ENCODE measurements around the gene CIT. TPM values are rescaled to one million over a fixed set of nuclear protein-coding genes. Genes with fewer than 3 reads are reported as not detected.

CIT gene
- polyA plus RNA-seq, 1 experiment, result 14.5 TPM

GRCh38 chr12:119693511-119693910 lies 183.6 kb downstream of the CIT start:
- TF ChIP-seq CTCF (IDR thresholded peaks at IDR 0.05; ENCODE audit: insufficient read depth, low read depth, low read length), result no peak
- no peak for DNase-seq (ENCODE audit: low read depth)
- no peaks in the 10 kb centered on the region for H3K27me3 ChIP-seq (ENCODE audit: control insufficient read depth, insufficient read depth, low read length)
- H3K4me3 ChIP-seq (ENCODE audit: low read depth, low read length), result no peak overlapping the region
- CTCF ChIA-PET, result interaction anchor here (1.0 kb wide), 1 partner anchor 218 kb away, joined by 3 read pairs; no protein-coding TSS in a partner anchor
- no peaks in the 10 kb centered on the region for H3K36me3 ChIP-seq (ENCODE audit: control insufficient read depth, insufficient read depth, low read length)
- POLR2A ChIA-PET, result no interaction called here

GRCh38 chr12:119692997-119693396 lies 184.1 kb downstream of the CIT start:
- POLR2A ChIA-PET, result interaction anchor here (0.7 kb wide), 1 partner anchor 1087 kb away, joined by 4 read pairs; no protein-coding TSS in a partner anchor
- H3K36me3 ChIP-seq (ENCODE audit: control insufficient read depth, insufficient read depth, low read length), result no peaks in the 10 kb centered on the region
- no peak overlapping the region for H3K4me3 ChIP-seq (ENCODE audit: low read depth, low read length)
- CTCF ChIA-PET, result interaction anchor here (1.0 kb wide), 1 partner anchor 218 kb away, joined by 3 read pairs; no protein-coding TSS in a partner anchor
- no peak for TF ChIP-seq CTCF (IDR thresholded peaks at IDR 0.05; ENCODE audit: insufficient read depth, low read depth, low read length)
- no peaks in the 10 kb centered on the region for H3K27me3 ChIP-seq (ENCODE audit: control insufficient read depth, insufficient read depth, low read length)
- DNase-seq (ENCODE audit: low read depth), result peak; percentile 94

- DNase-seq (ENCODE audit: low read depth), result no peak
- CTCF ChIA-PET, result interaction anchor here (1.0 kb wide), 1 partner anchor 219 kb away, joined by 3 read pairs; no protein-coding TSS in a partner anchor
- Histone ChIP-seq H3K4me3 (ENCODE audit: low read depth, low read length) (no peak overlapping the region), H3K27me3 (ENCODE audit: control insufficient read depth, insufficient read depth, low read length) (no peaks in the 10 kb centered on the region), H3K36me3 (ENCODE audit: control insufficient read depth, insufficient read depth, low read length) (no peaks in the 10 kb centered on the region)
- POLR2A ChIA-PET, result interaction anchor here (0.7 kb wide), 1 partner anchor 1086 kb away, joined by 4 read pairs; no protein-coding TSS in a partner anchor
- no peak for TF ChIP-seq CTCF (IDR thresholded peaks at IDR 0.05; ENCODE audit: insufficient read depth, low read depth, low read length)
These were observed 184.7 kb downstream of the CIT start for GRCh38 chr12:119692410-119692809.

- ChIA-PET CTCF (no interaction called here), POLR2A (interaction anchor here (0.7 kb wide), 1 partner anchor 13 kb away, joined by 22 read pairs; no protein-coding TSS in a partner anchor)
- H3K36me3 ChIP-seq (ENCODE audit: control insufficient read depth, insufficient read depth, low read length), result no peaks in the 10 kb centered on the region
- no peaks in the 10 kb centered on the region for H3K27me3 ChIP-seq (ENCODE audit: control insufficient read depth, insufficient read depth, low read length)
- no peak overlapping the region for H3K4me3 ChIP-seq (ENCODE audit: low read depth, low read length)
- no peak for DNase-seq (ENCODE audit: low read depth)
- no peak for TF ChIP-seq CTCF (IDR thresholded peaks at IDR 0.05; ENCODE audit: insufficient read depth, low read depth, low read length)
These were observed 185.8 kb downstream of the CIT start for GRCh38 chr12:119691202-119691810.

GRCh38 chr12:119689935-119690500 lies 187.1 kb downstream of the CIT start:
- POLR2A ChIA-PET, result no interaction called here
- no peaks in the 10 kb centered on the region for H3K27me3 ChIP-seq (ENCODE audit: control insufficient read depth, insufficient read depth, low read length)
- no peak overlapping the region for H3K4me3 ChIP-seq (ENCODE audit: low read depth, low read length)
- CTCF ChIA-PET, result interaction anchor here (0.5 to 0.8 kb wide), 2 partner anchors 90 to 1355 kb away, joined by 3 to 5 read pairs; no protein-coding TSS in a partner anchor
- no peak for DNase-seq (ENCODE audit: low read depth)
- no peaks in the 10 kb centered on the region for H3K36me3 ChIP-seq (ENCODE audit: control insufficient read depth, insufficient read depth, low read length)
- no peak for TF ChIP-seq CTCF (IDR thresholded peaks at IDR 0.05; ENCODE audit: insufficient read depth, low read depth, low read length)

All from BJ (cell line).